Transverse colon (tissue), 3 donors: Measurements from ENCODE around the gene GEMIN5.

ENCODE experiments used
- EP300 ChIP-seq: sonication (generic); formaldehyde crosslinking; IDR thresholded peaks from one replicate; pipeline ENCODE4 v1.6.1; 2017; ENCODE audit warnings: antibody characterized with exemption, low read depth
- TF ChIP-seq, protein P1 (sequence below), 5 experiments: fragments of 200-600 bp in 3 of 5; fragments of 450-650 bp in 2 of 5; sonication (generic) in 3 of 5; IDR thresholded peaks; 1 replicate in 2 of 5; 2 replicates in 3 of 5; pipeline ENCODE4 v1.5.1; 2016 to 2017; ENCODE audit warnings: antibody characterized with exemption in 5 of 5, inconsistent platforms in 3 of 5, mild to moderate bottlenecking in 2 of 5, moderate library complexity in 1 of 5

DNA sequence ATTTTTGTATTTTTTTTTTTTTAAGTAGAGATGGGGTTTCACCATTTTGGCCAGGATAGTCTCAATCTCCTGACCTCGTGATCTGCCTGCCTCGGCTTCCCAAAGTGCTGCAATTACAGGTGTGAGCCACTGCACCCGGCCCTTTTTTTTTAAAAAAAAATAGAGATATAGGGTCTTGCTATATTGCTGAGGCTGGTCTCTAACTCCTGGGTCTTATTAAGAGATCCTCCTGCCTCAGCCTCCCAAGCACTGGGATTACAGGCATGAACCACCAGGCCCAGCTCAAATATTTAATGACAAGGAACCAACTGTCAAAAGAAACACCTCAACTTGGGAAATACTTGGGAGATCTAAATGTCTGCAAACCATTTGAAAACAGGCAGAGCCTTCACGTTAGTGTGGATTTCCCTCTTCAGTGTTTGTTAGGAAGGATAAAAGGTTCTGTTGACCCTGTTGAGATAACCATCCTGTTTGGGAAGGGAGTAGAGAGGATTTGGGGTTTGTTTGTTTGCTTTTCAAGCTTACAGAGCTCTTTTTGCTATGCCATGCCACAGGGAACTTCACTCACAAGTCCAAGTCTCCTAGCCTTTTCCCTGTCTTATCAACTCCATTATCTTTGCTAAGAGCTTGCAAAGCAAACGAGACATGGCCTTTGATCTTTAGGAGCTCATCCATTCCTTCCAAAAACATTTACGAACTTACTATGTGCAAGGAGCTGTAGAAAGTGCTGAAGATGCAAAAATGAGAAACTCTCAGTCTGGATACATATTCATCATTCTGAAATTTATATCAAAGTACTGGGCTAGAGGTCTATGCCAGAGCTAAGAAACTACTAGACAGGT lies 95.1 kb downstream of the GEMIN5 start:
- TF ChIP-seq, protein P1, sequence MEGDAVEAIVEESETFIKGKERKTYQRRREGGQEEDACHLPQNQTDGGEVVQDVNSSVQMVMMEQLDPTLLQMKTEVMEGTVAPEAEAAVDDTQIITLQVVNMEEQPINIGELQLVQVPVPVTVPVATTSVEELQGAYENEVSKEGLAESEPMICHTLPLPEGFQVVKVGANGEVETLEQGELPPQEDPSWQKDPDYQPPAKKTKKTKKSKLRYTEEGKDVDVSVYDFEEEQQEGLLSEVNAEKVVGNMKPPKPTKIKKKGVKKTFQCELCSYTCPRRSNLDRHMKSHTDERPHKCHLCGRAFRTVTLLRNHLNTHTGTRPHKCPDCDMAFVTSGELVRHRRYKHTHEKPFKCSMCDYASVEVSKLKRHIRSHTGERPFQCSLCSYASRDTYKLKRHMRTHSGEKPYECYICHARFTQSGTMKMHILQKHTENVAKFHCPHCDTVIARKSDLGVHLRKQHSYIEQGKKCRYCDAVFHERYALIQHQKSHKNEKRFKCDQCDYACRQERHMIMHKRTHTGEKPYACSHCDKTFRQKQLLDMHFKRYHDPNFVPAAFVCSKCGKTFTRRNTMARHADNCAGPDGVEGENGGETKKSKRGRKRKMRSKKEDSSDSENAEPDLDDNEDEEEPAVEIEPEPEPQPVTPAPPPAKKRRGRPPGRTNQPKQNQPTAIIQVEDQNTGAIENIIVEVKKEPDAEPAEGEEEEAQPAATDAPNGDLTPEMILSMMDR (IDR thresholded peaks at IDR 0.05), result no peak
- TF ChIP-seq EP300, result no peak
